Measurements from ENCODE around the gene KLK7. TPM values are rescaled to one million over a fixed set of nuclear protein-coding genes. Genes with fewer than 3 reads are reported as not detected.

Gene KLK7
- total and polyA plus RNA-seq, 10 of the 15 experiments (the other 5 are each of a cell fraction or from before 2014, with no cell fraction given): not detected

- Histone ChIP-seq H3K4me1 (ENCODE audit: control insufficient read depth, insufficient read depth, low read length) (no peaks in the 10 kb centered on the region), H3K9me3 (replicated peaks; ENCODE audit: control insufficient read depth, insufficient read depth, low read length) (no peaks in the 10 kb centered on the region), H2AFZ (ENCODE audit: control insufficient read depth, low read depth, low read length) (no peak overlapping the region), H3K27me3 (replicated peaks in 1 of 2; ENCODE audit: control insufficient read depth in 2 of 2, insufficient read depth in 2 of 2, low read length in 1 of 2) (no peaks in the 10 kb centered on the region; a peak in 1 of 4 replicates), H3K79me2 (ENCODE audit: control insufficient read depth, insufficient read depth, low read length) (no peaks in the 10 kb centered on the region), H3K36me3 (ENCODE audit: control insufficient read depth in 2 of 2, insufficient read depth in 2 of 2, low read length in 1 of 2) (no peaks in the 10 kb centered on the region), H4K20me1 (ENCODE audit: control insufficient read depth, insufficient read depth) (no peaks in the 10 kb centered on the region), H3K27ac (ENCODE audit: control insufficient read depth, insufficient read depth) (no peak overlapping the region), H3K4me2 (ENCODE audit: control insufficient read depth, insufficient read depth) (no peak overlapping the region), H3K4me3 (no peak overlapping the region), H3K9ac (ENCODE audit: control insufficient read depth, insufficient read depth, low read length) (no peak overlapping the region)
- DNase-seq (ENCODE audit: low read depth, low spot score): no peak
- intact Hi-C loops (cut with micrococcal nuclease; ENCODE audit: unreplicated experiment) (no loop called here), in situ Hi-C loops (cut with MboI) (no loop called here)
- CTCF ChIA-PET: interaction anchor here (0.7 kb wide), 1 partner anchor 54 kb away, joined by 3 read pairs; no protein-coding TSS in a partner anchor
- 45% methylated on average over 6 of the region's 6 CpGs for WGBS (ENCODE audit: insufficient coverage, insufficient replicate concordance, low lambda C conversion rate, missing lambda C conversion rate)
- SMC1A ChIA-PET (ENCODE audit: uncharacterized antibody, unreplicated experiment): no interaction called here
- POLR2A ChIA-PET: no interaction called here
- TF ChIP-seq ELK1 (IDR thresholded peaks at IDR 0.05; ENCODE audit: low read depth, low read length): no peak
- TF ChIP-seq NBN (IDR thresholded peaks at IDR 0.05): no peak
- no peak for TF ChIP-seq SREBF1 (IDR thresholded peaks at IDR 0.05; ENCODE audit: low read length)
- no peak for TF ChIP-seq KDM1A (IDR thresholded peaks at IDR 0.05; ENCODE audit: borderline replicate concordance)
- TF ChIP-seq EED (IDR thresholded peaks at IDR 0.05; ENCODE audit: low read depth): no peak
- TF ChIP-seq STAT1 (conservative IDR thresholded peaks at IDR 0.05): no peak
- TF ChIP-seq RB1 (IDR thresholded peaks at IDR 0.05; ENCODE audit: borderline replicate concordance): no peak
- TF ChIP-seq DPF2 (IDR thresholded peaks at IDR 0.05): no peak
- TF ChIP-seq SIN3A (IDR thresholded peaks at IDR 0.05; ENCODE audit: low read depth, low read length): no peak
- no peak for TF ChIP-seq SMAD5 (IDR thresholded peaks at IDR 0.05; ENCODE audit: low read depth)
- no peak for ATAC-seq
- RAD21 ChIA-PET (ENCODE audit: unreplicated experiment): no interaction called here
- no TSS peak for BruUV-seq (replicated peaks)
- FAIRE-seq: no peak
Observed at GRCh38 chr19:51025401-51025800, 41.7 kb upstream of the KLK7 start.
